Hepatocyte (in vitro differentiated cells): ENCODE measurements around the gene CLDN12. TPM values are rescaled to one million over a fixed set of nuclear protein-coding genes. Genes with fewer than 3 reads are reported as not detected.

ENCODE experiments used
- DNase-seq: peaks from one replicate; pipeline ENCODE4 v3.0.0-alpha.2; 2016; ENCODE audit warnings: low spot score
- H2AFZ ChIP-seq: fragments of 200-600 bp; sonication (generic); 2 replicates; pipeline ENCODE4 v1.6.0; 2016; ENCODE audit warnings: antibody characterized with exemption, mild to moderate bottlenecking
- H3K27ac ChIP-seq: fragments of 200-600 bp; sonication (generic); 2 replicates; pipeline ENCODE4 v1.5.1; 2016; ENCODE audit warnings: mild to moderate bottlenecking
- H3K27me3 ChIP-seq: fragments of 200-600 bp; sonication (generic); 2 replicates; pipeline ENCODE4 v1.6.1; 2016
- H3K36me3 ChIP-seq: fragments of 200-600 bp; sonication (generic); replicated peaks from 2 replicates; pipeline ENCODE4 v1.5.1; 2016; ENCODE audit warnings: low read depth; ENCODE audit not compliant: insufficient read depth
- H3K4me1 ChIP-seq: fragments of 200-600 bp; sonication (generic); 2 replicates; pipeline ENCODE4 v1.5.1; 2016; ENCODE audit warnings: mild to moderate bottlenecking, moderate library complexity; ENCODE audit not compliant: insufficient read depth
- H3K4me2 ChIP-seq: fragments of 200-600 bp; sonication (generic); 2 replicates; pipeline ENCODE4 v1.6.0; 2016
- H3K4me3 ChIP-seq: fragments of 200-600 bp; sonication (generic); 2 replicates; pipeline ENCODE4 v1.5.1; 2016; ENCODE audit warnings: mild to moderate bottlenecking
- H3K79me2 ChIP-seq: fragments of 200-600 bp; sonication (generic); 2 replicates; pipeline ENCODE4 v1.6.0; 2017; ENCODE audit warnings: mild to moderate bottlenecking
- H3K9me2 ChIP-seq: fragments of 200-600 bp; sonication (generic); replicated peaks from 2 replicates; pipeline ENCODE4 v1.6.0; 2017; ENCODE audit warnings: mild to moderate bottlenecking; ENCODE audit not compliant: insufficient read depth
- H3K9me3 ChIP-seq: fragments of 200-600 bp; sonication (generic); 2 replicates; pipeline ENCODE4 v1.5.1; 2016; ENCODE audit warnings: low read depth, mild to moderate bottlenecking
- H4K20me1 ChIP-seq: fragments of 200-600 bp; sonication (generic); 2 replicates; pipeline ENCODE4 v1.6.0; 2016; ENCODE audit warnings: mild to moderate bottlenecking; ENCODE audit not compliant: insufficient read depth, poor library complexity, severe bottlenecking
- EZH2 ChIP-seq: fragments of 200-600 bp; sonication (generic); IDR thresholded peaks from 2 replicates; pipeline ENCODE4 v1.6.1; 2016; ENCODE audit warnings: antibody characterized with exemption, mild to moderate bottlenecking, borderline replicate concordance
- EZH2phosphoT487 ChIP-seq: fragments of 200-600 bp; sonication (generic); IDR thresholded peaks from one replicate; pipeline ENCODE4 v1.6.1; 2018; ENCODE audit warnings: antibody characterized with exemption, mild to moderate bottlenecking, low read depth, moderate library complexity; ENCODE audit not compliant: unreplicated experiment, severe bottlenecking
- WGBS: methylation state at CpG from one replicate; pipeline ENCODE4 v1.1.6; 2016; ENCODE audit warnings: low lambda C conversion rate; ENCODE audit errors: missing lambda C conversion rate; 5-methylcytosine and 5-hydroxymethylcytosine counted together
- polyA plus RNA-seq: library from polyadenylated mRNA; unstranded; fragments of >200 nt; fragmentation: Nextera tagmentation; extraction: Ambion mirVana; gene quantifications from 2 replicates; pipeline ENCODE4 v1.2.1, GENCODE V29; 2016
- total RNA-seq: library from RNA; depleted of rRNA; stranded (reverse); fragments of >200 nt; gene quantifications from 2 replicates; pipeline ENCODE4 v1.2.3, GENCODE V29; 2014
- TF ChIP-seq, protein P1 (sequence below): fragments of 200-600 bp; sonication (generic); IDR thresholded peaks from 2 replicates; pipeline ENCODE4 v1.5.1; 2016; ENCODE audit warnings: antibody characterized with exemption, mild to moderate bottlenecking; ENCODE audit not compliant: poor library complexity

CLDN12 gene
- total and polyA plus RNA-seq, 2 experiments from 2014 or later, result 21.2 to 53.0 TPM

DNA sequence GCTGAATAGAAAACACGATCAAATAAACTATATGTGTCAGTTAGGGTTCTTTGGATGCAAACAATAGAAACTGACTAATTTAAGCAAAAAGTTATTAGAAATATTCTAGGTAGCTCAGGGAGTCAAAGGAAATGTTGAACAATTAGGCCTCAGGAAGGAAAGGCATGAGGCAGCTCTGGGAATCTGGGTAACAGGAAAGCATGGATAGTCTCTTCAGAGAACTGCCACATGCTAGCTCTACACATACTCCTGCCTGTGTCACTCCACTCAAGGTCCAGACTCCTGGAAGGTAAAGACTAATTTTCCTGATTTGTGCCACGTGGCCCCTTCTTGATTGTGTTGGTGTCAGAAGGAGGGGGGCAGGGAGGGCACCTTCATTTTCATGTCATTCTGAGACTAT lies 42.4 kb downstream of the CLDN12 start:
- H3K79me2 ChIP-seq, result no peaks in the 10 kb centered on the region
- no peaks in the 10 kb centered on the region for H3K36me3 ChIP-seq
- no peak overlapping the region for H3K4me3 ChIP-seq
- H3K27me3 ChIP-seq, result no peaks in the 10 kb centered on the region
- H3K9me2 ChIP-seq, result no peaks in the 10 kb centered on the region
- TF ChIP-seq EZH2phosphoT487 (no peak), EZH2 (no peak)
- TF ChIP-seq, protein P1, sequence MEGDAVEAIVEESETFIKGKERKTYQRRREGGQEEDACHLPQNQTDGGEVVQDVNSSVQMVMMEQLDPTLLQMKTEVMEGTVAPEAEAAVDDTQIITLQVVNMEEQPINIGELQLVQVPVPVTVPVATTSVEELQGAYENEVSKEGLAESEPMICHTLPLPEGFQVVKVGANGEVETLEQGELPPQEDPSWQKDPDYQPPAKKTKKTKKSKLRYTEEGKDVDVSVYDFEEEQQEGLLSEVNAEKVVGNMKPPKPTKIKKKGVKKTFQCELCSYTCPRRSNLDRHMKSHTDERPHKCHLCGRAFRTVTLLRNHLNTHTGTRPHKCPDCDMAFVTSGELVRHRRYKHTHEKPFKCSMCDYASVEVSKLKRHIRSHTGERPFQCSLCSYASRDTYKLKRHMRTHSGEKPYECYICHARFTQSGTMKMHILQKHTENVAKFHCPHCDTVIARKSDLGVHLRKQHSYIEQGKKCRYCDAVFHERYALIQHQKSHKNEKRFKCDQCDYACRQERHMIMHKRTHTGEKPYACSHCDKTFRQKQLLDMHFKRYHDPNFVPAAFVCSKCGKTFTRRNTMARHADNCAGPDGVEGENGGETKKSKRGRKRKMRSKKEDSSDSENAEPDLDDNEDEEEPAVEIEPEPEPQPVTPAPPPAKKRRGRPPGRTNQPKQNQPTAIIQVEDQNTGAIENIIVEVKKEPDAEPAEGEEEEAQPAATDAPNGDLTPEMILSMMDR, result no peak
- no peaks in the 10 kb centered on the region for H4K20me1 ChIP-seq
- H3K9me3 ChIP-seq, result no peaks in the 10 kb centered on the region
- WGBS, result 81% methylated on average over 2 of the region's 2 CpGs
- no peak overlapping the region for H3K4me2 ChIP-seq
- no peak overlapping the region for H3K27ac ChIP-seq
- no peak for DNase-seq
- H3K4me1 ChIP-seq, result no peaks in the 10 kb centered on the region
- no peak overlapping the region for H2AFZ ChIP-seq

DNA sequence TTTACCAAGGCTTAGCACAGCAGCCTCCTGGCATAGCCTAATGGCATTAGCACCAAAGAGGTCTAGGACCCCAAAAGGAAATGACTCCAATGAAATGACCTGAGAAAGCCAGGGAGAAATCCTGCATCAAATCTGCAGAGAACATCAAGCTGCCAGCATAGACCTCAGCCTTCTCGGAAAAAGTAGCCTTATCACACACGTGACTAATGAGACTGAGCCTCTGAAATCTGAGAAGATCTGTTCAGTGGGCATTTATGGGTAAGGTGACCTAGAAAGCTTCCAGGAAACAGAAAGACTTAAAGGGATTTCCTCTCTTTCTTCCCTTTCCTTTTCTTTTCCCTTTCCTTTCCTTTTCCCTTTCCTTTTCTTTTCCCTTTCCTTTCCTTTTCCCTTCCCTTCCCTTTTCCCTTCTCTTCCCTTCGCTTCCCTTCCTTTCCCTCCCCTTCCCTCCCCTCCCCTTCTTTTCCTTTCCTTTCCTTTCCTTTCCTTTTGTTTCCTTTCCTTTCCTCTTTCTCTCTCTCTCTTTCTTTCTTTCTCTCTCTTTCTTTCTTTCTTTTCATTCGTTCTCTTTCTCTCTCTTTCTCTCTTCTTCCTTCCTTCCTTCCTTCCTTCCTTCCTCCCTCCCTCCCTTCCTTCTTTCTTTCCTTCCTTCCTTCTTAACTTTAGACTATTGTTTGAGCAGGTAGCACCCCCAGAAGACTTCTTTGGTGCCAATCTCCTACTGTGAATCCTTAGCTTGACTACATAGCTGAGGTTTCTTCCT lies 43.1 kb downstream of the CLDN12 start:
- no peaks in the 10 kb centered on the region for H3K4me1 ChIP-seq
- WGBS, result 40% methylated on average over 2 of the region's 4 CpGs
- no peaks in the 10 kb centered on the region for H4K20me1 ChIP-seq
- no peaks in the 10 kb centered on the region for H3K27me3 ChIP-seq
- H3K4me3 ChIP-seq, result no peak overlapping the region
- no peak overlapping the region for H3K27ac ChIP-seq
- no peak overlapping the region for H2AFZ ChIP-seq
- no peaks in the 10 kb centered on the region for H3K79me2 ChIP-seq
- no peaks in the 10 kb centered on the region for H3K9me2 ChIP-seq
- H3K36me3 ChIP-seq, result no peaks in the 10 kb centered on the region
- DNase-seq, result no peak
- H3K4me2 ChIP-seq, result no peak overlapping the region
- TF ChIP-seq, protein P1, result no peak
- TF ChIP-seq EZH2phosphoT487, result no peak
- no peak for TF ChIP-seq EZH2
- H3K9me3 ChIP-seq, result no peaks in the 10 kb centered on the region

DNA sequence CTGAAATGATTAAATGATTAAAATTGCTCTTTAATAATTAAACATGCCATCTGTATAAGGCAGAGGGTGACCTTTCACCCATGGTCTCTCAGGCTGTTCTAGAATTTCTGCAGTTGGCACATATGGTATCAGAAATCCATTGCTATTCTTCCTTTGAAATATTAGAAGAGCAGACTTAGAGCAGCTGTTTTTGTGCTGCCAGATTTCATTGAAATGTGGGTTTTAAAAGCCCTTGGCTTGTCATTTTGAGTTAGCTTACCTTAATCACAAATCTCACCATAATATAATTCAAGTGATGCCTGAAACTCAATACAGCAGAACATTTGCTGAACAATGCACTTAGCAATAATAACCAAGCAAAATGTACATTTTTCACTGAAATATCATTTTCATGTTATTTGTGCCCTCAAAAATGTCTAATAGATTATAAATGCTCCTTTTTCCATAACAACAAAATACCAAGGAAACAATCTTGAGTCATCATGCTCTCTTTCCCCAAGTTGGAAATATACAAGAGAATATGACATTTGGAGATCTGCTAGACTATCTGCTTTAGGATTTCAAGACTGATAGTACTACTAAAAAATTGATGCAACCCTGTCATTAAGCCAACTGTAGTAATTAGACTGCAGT lies 50.1 kb downstream of the CLDN12 start:
- peaks cover 5% of the 10 kb centered on the region for H3K4me1 ChIP-seq
- H3K36me3 ChIP-seq, result no peaks in the 10 kb centered on the region
- TF ChIP-seq, protein P1, result no peak
- TF ChIP-seq EZH2phosphoT487, result no peak
- no peak for TF ChIP-seq EZH2
- H3K27ac ChIP-seq, result no peak overlapping the region
- no peak overlapping the region for H2AFZ ChIP-seq
- H3K4me3 ChIP-seq, result no peak overlapping the region
- H3K4me2 ChIP-seq, result no peak overlapping the region
- H3K27me3 ChIP-seq, result no peaks in the 10 kb centered on the region
- no peaks in the 10 kb centered on the region for H3K79me2 ChIP-seq
- DNase-seq, result no peak
- no peaks in the 10 kb centered on the region for H4K20me1 ChIP-seq
- H3K9me2 ChIP-seq, result no peaks in the 10 kb centered on the region
- no peaks in the 10 kb centered on the region for H3K9me3 ChIP-seq
